ENCODE results near the gene CLMN.
"Not testable (repeated sequence)": the region's sequence is repeated elsewhere in the genome, so short reads cannot be mapped to it uniquely, and the experiment has no call there.

CLMN gene

DNA sequence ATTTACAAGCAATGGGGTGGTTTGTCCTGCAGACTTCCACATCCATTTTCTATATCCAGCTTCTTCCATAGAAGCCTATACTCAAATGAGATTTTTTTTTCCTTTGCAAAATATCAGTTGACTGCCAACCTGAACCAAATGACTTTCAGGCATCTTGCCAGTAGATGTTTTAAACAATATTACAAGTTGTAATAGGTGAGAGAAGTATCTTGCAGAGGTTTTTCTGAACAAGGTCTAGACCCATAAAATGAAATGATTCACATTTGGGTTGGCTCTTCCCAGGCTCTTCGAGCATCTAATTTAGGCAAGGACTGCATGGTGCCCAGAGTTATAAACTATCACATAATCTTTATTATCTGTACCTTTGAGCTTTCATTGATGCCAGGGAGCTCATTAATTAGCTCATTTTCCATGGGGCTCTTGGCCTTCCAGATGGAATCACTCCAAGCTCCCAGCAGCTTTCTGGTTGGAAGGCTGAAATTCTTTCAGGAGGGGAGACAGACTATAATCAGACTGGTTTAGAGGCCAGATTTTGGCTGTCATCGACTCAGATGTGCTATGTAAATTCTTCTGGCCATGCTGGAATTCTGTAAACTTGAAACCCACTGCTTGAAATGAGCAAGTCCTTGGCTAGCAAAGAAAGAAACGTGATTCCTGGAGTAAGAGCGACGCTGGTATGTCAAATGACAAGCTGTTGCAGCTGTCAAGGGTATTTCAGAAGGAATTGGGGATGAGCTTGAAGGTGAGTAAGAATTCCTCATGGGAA is 130.2 kb downstream of the CLMN start:
- no peak for DNase-seq

DNA sequence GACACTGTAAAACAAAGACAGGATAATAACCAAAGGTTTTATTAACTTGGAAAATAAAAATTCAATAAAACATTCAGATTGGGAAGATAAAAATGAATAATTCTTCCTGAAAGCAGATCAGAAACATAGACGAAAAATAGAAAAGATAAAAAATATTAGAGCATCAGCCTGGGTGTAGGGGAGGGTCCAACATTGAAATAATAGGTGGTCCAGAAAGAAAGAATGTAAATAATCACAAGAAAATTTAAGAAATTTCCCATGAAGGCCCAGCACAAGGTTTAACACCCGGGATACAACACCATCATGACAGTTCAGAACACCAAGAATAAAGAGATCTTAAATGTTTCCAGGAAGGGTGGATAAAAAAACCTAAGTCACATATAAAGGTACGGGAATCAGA is 131.3 kb downstream of the CLMN start:
- DNase-seq, result no peak

- DNase-seq, result no peak
Measured at GRCh38 chr14:95185767-95186392, 133.8 kb downstream of the CLMN start.

DNA sequence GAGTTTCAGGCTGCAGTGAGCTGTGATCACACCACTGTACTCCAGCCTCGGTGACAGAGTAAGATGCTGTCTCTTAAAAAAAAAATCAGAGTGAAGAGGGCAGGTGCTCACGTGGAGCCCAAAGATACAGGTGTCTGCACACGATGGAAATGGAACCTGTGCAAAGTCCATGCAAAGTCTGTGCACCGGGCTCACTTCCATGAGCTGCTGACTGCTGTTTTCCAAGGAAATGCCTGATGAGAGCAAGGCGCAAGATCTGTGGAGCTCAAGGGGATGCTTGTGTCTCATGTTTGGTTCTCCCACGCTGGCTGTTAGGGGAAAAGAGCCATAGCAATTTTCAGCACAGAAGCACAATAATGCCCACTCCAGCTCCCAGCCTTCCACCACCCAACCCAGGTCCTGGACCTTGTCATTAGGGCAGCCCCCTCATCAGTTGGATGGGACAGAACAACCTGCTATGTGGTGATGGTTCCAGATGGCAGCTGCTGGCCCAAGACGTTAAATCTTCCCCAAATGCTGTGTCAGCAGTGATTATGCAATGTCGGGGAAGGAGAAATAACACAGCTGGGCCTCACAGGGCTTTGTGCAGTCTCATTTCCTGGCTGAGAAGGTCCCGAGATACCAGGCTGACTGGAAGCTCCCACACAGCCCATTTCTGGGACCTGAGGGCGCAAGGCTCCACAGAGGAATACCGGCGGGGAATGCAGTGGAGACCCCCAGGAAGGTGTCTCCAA is 134.5 kb downstream of the CLMN start:
- no peak for DNase-seq

DNA sequence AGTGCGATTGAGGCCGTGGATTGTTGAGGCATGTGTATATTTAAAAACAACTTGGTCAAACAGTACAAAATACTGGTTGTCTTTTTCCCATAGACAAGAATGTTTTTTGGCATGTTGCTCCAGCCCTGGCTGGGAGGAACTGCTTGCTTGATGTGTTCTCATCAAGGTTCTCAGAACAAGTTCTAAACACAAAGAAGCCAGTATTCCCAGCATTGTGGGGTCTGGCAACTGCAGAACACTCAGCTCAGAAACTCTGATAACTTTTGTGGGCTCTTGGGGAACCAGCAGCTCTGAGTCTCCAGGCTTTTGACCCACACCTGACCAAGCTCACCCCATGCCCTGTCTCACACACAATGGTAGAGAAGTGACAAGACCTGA is 135.3 kb downstream of the CLMN start:
- DNase-seq, result no peak

- no peak for DNase-seq
Measured at GRCh38 chr14:95183532-95184412, 135.9 kb downstream of the CLMN start.

DNA sequence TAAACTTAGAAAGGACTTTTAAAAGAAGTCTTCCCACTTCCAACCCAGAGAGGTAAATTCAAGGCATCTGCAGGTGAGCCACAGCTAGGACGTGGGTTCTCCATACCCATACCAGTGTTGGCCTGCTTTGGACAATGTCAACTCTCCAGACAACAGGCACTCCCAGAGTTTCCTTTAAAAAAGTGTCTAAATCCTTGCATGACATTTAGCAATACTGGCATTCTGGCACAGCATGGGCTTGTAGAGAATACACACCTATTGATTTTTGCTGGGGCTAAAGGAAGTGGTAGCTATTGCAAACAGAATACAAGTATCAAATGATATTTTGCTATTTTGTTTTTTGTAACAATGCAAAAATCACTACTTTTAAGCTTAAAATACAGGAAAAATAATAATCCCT is 136.6 kb downstream of the CLMN start:
- DNase-seq, result no peak

DNA sequence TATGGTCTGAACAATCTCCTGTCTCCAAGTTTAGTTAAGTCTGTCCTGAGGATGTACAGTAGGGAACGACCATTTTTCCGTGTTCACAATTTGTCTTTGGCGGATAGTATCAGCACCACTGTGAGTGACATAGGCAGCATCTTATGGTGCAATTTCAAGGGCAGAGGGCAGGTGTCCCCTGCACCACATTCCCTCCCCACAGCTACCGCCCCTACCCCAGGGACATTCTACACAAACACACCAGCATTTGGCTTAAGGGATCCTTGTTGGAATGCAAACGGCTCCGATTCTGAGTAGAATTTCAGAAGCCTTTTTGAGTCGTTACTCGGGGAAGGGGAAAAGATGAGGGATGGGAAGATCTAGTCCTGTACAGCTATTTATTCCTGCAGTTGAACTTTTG is 137.3 kb downstream of the CLMN start:
- no peak for DNase-seq

DNA sequence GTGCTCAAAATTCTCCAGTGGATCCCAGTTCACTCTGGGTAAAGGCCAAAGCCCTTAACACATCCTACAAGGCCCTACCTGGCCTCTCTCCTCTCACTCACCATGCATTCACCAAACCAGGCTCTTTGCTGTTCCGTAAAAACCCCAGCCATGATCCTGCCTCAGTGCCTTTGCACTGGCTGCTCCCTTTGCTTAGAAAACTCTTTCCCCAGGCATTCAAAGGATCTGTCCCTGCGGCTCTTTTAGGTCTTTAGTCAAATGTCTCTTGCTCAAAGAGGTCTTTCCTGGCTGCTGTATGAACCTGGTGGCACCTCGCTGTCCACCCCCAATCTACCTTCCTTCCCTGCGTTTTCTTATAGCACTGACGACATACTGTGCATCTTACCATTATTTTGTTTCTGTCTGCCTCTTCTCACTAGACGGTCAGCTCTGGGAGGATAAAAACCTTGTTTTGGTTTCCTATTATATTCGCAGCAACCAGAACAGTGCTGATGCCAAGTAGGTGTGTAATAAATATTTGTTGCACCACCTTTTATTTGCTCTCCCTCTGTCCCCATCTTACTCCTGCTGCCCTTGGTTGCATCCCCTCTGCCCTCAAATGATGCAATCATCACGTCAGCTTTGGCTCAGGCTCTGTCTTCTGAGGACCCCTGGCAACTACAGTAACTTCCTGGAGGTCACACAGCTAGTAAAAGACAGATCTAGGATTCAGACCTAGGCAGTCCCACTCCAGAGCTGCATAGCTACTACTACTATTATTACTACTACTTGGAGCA is 138.6 kb downstream of the CLMN start:
- DNase-seq, result no peak

- not testable (repeated sequence) for DNase-seq
Measured at GRCh38 chr14:95175670-95176069, 144.0 kb downstream of the CLMN start.

DNA sequence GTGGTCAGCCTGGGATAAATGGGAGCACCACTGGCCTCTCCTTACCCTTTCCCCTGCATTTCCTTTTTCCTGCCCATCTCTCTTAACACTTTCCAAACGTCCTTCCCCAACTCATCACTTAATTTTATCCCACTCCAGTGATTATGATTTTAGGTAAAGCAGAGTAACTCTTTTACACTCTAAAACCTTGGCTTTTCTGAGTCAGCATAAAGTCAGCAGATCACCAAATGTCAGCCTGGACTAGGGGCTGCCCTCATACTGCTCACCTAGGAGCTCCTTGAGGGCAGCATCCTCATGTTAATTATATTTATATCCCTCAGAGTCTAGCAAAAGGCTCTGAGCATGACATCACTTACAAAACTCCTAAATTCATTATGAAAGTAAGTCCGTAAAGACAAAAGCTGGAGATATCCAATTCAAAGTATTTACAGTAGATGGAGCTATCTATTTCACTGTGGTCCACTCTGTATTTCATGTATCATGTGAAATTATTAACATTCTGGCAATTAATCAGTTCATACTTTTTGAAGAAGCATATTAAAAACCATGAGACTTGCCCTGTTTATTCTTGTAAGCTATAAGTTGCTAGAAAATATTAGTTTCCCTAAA is 145.4 kb downstream of the CLMN start:
- DNase-seq, result no peak

- no peak for DNase-seq
Measured at GRCh38 chr14:95173518-95173917, 146.2 kb downstream of the CLMN start.

GRCh38 chr14:95167177-95167576 is 152.5 kb downstream of the CLMN start:
- DNase-seq, result no peak

GRCh38 chr14:95165517-95165916 is 154.2 kb downstream of the CLMN start:
- no peak for DNase-seq

DNA sequence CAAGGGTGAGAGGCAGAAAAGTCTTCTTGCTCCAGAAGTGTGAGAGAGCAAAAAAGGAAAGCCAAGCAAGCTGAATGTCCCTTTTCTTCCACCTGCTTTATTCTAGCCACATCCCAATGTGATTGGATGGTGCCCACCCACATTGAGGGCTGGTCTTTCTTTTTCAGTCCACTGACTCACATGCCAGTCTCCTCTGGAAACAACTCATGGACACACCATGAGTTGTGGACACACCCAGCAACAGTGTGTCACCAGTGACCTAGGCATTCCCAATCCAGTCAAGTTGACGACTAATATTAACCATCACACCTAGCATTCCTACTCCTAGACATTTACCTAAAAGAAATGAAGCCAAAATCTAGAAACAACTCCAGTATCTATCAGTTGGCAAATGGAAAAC is 155.2 kb downstream of the CLMN start:
- DNase-seq, result no peak

DNA sequence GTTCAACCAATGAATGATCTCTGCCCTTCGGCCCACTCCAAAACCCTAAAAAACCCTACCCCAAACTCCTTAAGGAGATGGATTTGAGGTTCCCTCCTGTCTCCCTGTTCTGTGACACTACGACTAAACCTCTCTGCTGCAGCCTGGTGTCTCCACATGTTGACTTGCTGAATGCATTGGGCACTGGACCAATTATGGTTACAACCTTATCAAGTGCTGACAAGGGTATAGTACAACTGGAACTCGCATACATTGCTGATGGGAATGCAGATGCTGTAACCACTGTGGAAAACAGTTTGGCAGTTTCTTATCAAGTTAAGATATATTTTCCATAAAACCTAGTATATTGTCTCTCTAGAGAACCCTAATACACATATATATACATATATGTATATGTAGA is 156.0 kb downstream of the CLMN start:
- no peak for DNase-seq

DNA sequence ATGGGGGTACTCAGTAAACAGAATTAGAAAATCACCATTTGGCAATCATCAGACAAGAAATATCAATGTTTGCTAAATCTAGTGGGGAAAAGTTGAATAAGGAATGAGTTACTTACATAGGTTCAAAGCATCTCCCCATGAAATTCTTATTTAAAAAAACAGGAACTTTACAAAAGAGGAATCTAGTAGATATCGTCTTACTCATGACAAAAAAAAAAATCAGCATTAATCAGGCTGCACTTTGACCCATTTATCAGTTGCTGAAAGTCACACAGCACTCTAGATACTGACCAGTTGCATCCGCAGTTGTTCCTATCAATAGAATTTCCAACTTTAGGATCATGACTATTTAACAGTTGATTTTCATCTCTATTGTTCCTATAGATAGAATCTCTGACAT is 156.6 kb downstream of the CLMN start:
- DNase-seq, result no peak

- no peak for DNase-seq
Measured at GRCh38 chr14:95162641-95163040, 157.1 kb downstream of the CLMN start.

GRCh38 chr14:95157327-95158189 is 162.2 kb downstream of the CLMN start, which contains the start of gene DICER1:
DICER1 (minus strand) TSS chr14:95157529; CDS start chr14:95133458, 24,071 bp downstream.
- DNase-seq, result peak; percentile 95

DNA sequence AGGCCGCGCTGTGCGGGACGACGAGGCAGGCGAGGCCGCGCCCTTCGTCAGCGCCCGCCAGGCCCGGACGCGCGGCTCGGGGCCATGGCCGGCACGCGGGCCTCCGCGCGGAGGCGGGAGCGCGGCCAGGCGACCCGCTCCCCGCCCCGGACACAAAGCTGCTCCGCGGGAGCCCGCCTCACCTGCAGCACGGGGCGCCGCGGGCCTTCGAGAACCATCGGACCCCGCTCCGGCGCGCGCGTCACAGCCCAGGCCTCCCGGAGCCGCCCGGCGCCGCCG is 162.7 kb downstream of the CLMN start:
- no peak for DNase-seq

Data from stimulated activated CD4-positive, alpha-beta T cell treated with anti-CD3 and anti-CD28 coated beads, Interleukin-15, amount 100 ng/mL, for 24 hours (primary cell).